Heart right ventricle (tissue), 16 donors: ENCODE results near the gene ZBTB11. TPM values are rescaled to one million over a fixed set of nuclear protein-coding genes. Genes with fewer than 3 reads are reported as not detected.

ENCODE experiments used
- ATAC-seq, 8 donors: fragments of 200-7000 bp; cut with Tn5 transposase; one replicate each; pipeline ENCODE4 v1.9.1; 2020; ENCODE audit warnings: mild to moderate bottlenecking in 8 of 8, moderate library complexity in 8 of 8, moderate number of reproducible peaks in 1 of 8
- DNase-seq, 2 donors: peaks; one replicate each; pipeline ENCODE4 v3.0.0-alpha.2; 2020
- H3K27ac ChIP-seq, 10 donors: fragments of 200-600 bp; sonication (generic) in 2 of 10; one replicate each; pipeline versions ENCODE4 v1.5.0 to v1.8.0; 2020 to 2022; ENCODE audit warnings: mild to moderate bottlenecking in 3 of 10
- H3K27me3 ChIP-seq, 7 donors: fragments of 200-600 bp; one replicate each; pipeline ENCODE4 v1.8.0; 2021 to 2022; ENCODE audit warnings: mild to moderate bottlenecking in 2 of 7
- H3K36me3 ChIP-seq, 9 donors: fragments of 200-600 bp; sonication (generic) in 1 of 9; one replicate each; pipeline versions ENCODE4 v1.5.0 to v1.8.0; 2020 to 2022; ENCODE audit warnings: mild to moderate bottlenecking in 2 of 9
- H3K4me1 ChIP-seq, 9 donors: fragments of 200-600 bp; sonication (generic) in 1 of 9; one replicate each; pipeline versions ENCODE4 v1.5.0 to v1.8.0; 2020 to 2022; ENCODE audit warnings: mild to moderate bottlenecking in 4 of 9
- H3K4me3 ChIP-seq, 10 donors: fragments of 200-600 bp; sonication (generic) in 2 of 10; one replicate each; pipeline versions ENCODE4 v1.5.0 to v1.8.0; 2020 to 2022; ENCODE audit warnings: mild to moderate bottlenecking in 7 of 10, moderate library complexity in 2 of 10
- H3K9me3 ChIP-seq, 11 donors: fragments of 200-600 bp in 10 of 11; sonication (generic) in 2 of 11; one replicate each; pipeline versions ENCODE4 v1.5.0 to v1.8.0; 2013 to 2022; ENCODE audit warnings: mild to moderate bottlenecking in 2 of 11, control low read depth in 1 of 11, moderate library complexity in 1 of 11
- CTCF ChIP-seq, 9 donors: fragments of 200-600 bp; sonication (generic) in 2 of 9; IDR thresholded peaks; one replicate each; pipeline versions ENCODE4 v1.5.0 to v1.8.0; 2021 to 2022; ENCODE audit warnings: antibody characterized with exemption in 9 of 9, mild to moderate bottlenecking in 5 of 9, moderate library complexity in 1 of 9
- WGBS, 2 donors: extraction: QIAGEN DNeasy Blood & Tissue Kit; methylation state at CpG; one replicate each; pipeline ENCODE4 v1.1.7; 2013; ENCODE audit warnings: inconsistent platforms in 1 of 2; 5-methylcytosine and 5-hydroxymethylcytosine counted together
- intact Hi-C, 10 donors: fragments of 100-400 bp; cut with DNase I; formaldehyde crosslinking; loops; one replicate each; pipeline versions ENCODE4 v1.11.1 to v1.14.2; 2022
- polyA plus RNA-seq, 2 donors: library from polyadenylated mRNA; stranded (reverse); fragments of 200-250 nt; gene quantifications; one replicate each; pipeline ENCODE4 v1.2.3, GENCODE V29; 2013
- total RNA-seq, 10 donors: library from RNA; stranded (reverse); fragmentation: NEBNext Ultra II Directional in 3 of 10; extraction: Animal tissue kit (Norgen Biotek cat#: 25700) in 3 of 10; gene quantifications; one replicate each; pipeline versions ENCODE4 v1.2.1 to v1.2.4, GENCODE V29; 2021 to 2023
- donor health status: Arrhythmogenic right ventricular cardiomyopathy.
- donor health status: ischemic (EF 13 %, LVEDD 7.1; RV severe dilation, severe dysfunction).
- donor health status: healthy with polysubstance abuse.
- donor health status: DM: no; HTN: yes; CAD: no.
- donor health status: DM: no; HTN: no; CAD: no.
- donor health status: ischemic (EF 25% LVEDD 6.9; RV normal size, moderate dysfunction).
- donor health status: ischemic (EF 25% LVEDD 5.7; RV mildly dilated, moderate dysfunction).
- donor health status: healthy.
- donor health status: DM: yes; HTN: yes; CAD: no.
- donor health status: Ischemic cardiomyopathy.
- donor health status: ischemic (EF 35%, LVEDD 5.7; RV mildly dilated, moderate dysfunction).
- donor health status: nonischemic (EF 11% LVEDD 7.7; RV severe dilation, severe dysfunction).
- donor health status: DM: yes; HTN: yes; CAD: no.
- donor health status: PGD.
- donor health status: ischemic (EF 29% LVEDD 5.4; RV normal size, mild dysfunction).
- donor health status: nonischemic (EF 23%, LVEDD 6.1; RV moderate dilation, normal function).

Gene ZBTB11
- total and polyA plus RNA-seq, 12 donors, result 3.5 to 13.3 (median 8.4) TPM

GRCh38 chr3:101624857-101625256 lies 52.1 kb downstream of the ZBTB11 start:
- ATAC-seq, result no peak
- no peak for DNase-seq
- H3K9me3 ChIP-seq, result peaks cover 0 to 13% (median 0%) of the 10 kb centered on the region in 11 donors
- no peak overlapping the region for H3K4me3 ChIP-seq
- H3K4me1 ChIP-seq, result no peaks in the 10 kb centered on the region
- WGBS, 2 donors, result 76 to 84% methylated on average over 2 of the region's 2 CpGs
- H3K27me3 ChIP-seq, result no peaks in the 10 kb centered on the region
- TF ChIP-seq CTCF (IDR thresholded peaks at IDR 0.05), result no peak
- no peak overlapping the region for H3K27ac ChIP-seq
- intact Hi-C loops, result no loop called here
- H3K36me3 ChIP-seq, result no peaks in the 10 kb centered on the region

GRCh38 chr3:101623656-101624055 lies 53.3 kb downstream of the ZBTB11 start:
- Histone ChIP-seq H3K4me3 (no peak overlapping the region), H3K27me3 (no peaks in the 10 kb centered on the region), H3K9me3 (peaks cover 0 to 18% (median 0%) of the 10 kb centered on the region in 11 donors), H3K4me1 (no peaks in the 10 kb centered on the region), H3K36me3 (no peaks in the 10 kb centered on the region), H3K27ac (no peak overlapping the region)
- TF ChIP-seq CTCF (IDR thresholded peaks at IDR 0.05), result no peak
- no peak for ATAC-seq
- 91 to 93% methylated on average over 1 of the region's 1 CpG for WGBS, 2 donors
- intact Hi-C loops, result no loop called here
- no peak for DNase-seq

- ATAC-seq (no peak), DNase-seq (no peak)
- WGBS, 2 donors, result 88 to 93% methylated on average over 3 of the region's 3 CpGs
- Histone ChIP-seq H3K4me3 (no peak overlapping the region), H3K36me3 (no peaks in the 10 kb centered on the region), H3K27me3 (no peaks in the 10 kb centered on the region), H3K27ac (no peak overlapping the region), H3K4me1 (no peaks in the 10 kb centered on the region), H3K9me3 (peaks cover 0 to 12% (median 0%) of the 10 kb centered on the region in 11 donors)
- TF ChIP-seq CTCF (IDR thresholded peaks at IDR 0.05), result no peak
- intact Hi-C loops, result no loop called here
Observed at GRCh38 chr3:101619734-101620133, 57.2 kb downstream of the ZBTB11 start.

GRCh38 chr3:101618726-101619125 lies 58.2 kb downstream of the ZBTB11 start:
- intact Hi-C loops, result no loop called here
- WGBS, 2 donors, result 72 to 87% methylated on average over 1 of the region's 1 CpG
- Histone ChIP-seq H3K36me3 (no peaks in the 10 kb centered on the region), H3K4me3 (no peak overlapping the region), H3K27me3 (no peaks in the 10 kb centered on the region), H3K27ac (no peak overlapping the region), H3K4me1 (no peaks in the 10 kb centered on the region), H3K9me3 (peaks cover 0 to 11% (median 0%) of the 10 kb centered on the region in 11 donors)
- ATAC-seq, result no peak
- TF ChIP-seq CTCF (IDR thresholded peaks at IDR 0.05), result no peak
- no peak for DNase-seq
